RWPE1 (cell line): Measurements from ENCODE around the gene ACOT9.

Experiments used
- CTCF ChIA-PET: fragments of 350-600 bp; sonication (Branson Sonifier 250); formaldehyde crosslinking; extraction: SDS; loops from one replicate; lab custom pipeline; 2021; lab: Yijun Ruan, JAX
- POLR2A ChIA-PET: fragments of 400-600 bp; formaldehyde crosslinking; extraction: SDS; loops from one replicate; lab custom pipeline; 2020; ENCODE audit warnings: antibody characterized with exemption; ENCODE audit not compliant: low non-redundant PET; lab: Yijun Ruan, JAX
- DNase-seq: peaks from one replicate; pipeline ENCODE4 v3.0.0; 2012; ENCODE audit warnings: low spot score
- H3K27ac ChIP-seq: fragments of 450-650 bp; 2 replicates; pipeline ENCODE4 v1.5.1; 2017
- CTCF ChIP-seq: fragments of 450-650 bp; conservative IDR thresholded peaks from 2 replicates; pipeline ENCODE4 v1.5.1; 2017; ENCODE audit warnings: low read depth, mild to moderate bottlenecking

Gene ACOT9

GRCh38 chrX:23727206-23727605 is 15.9 kb downstream of the ACOT9 start:
- ChIA-PET CTCF (no interaction called here), POLR2A (no interaction called here)
- no peak for TF ChIP-seq CTCF

GRCh38 chrX:23726191-23726590 is 16.9 kb downstream of the ACOT9 start:
- no peak overlapping the region for H3K27ac ChIP-seq
- CTCF ChIA-PET: interaction anchor here (0.7 kb wide), 1 partner anchor 10 kb away, joined by 6 read pairs; no protein-coding TSS in a partner anchor
- POLR2A ChIA-PET: no interaction called here
- DNase-seq: no peak
- TF ChIP-seq CTCF: no peak

More at GRCh38 chrX:23727206-23727605, 15.9 kb downstream of the ACOT9 start:
- H3K27ac ChIP-seq: no peak overlapping the region
- no peak for DNase-seq

GRCh38 chrX:23720117-23720677 is 22.9 kb downstream of the ACOT9 start:
- no peak for TF ChIP-seq CTCF
- CTCF ChIA-PET: no interaction called here

GRCh38 chrX:23705235-23705634 is 37.8 kb downstream of the ACOT9 start:
- POLR2A ChIA-PET: no interaction called here
- no peak for TF ChIP-seq CTCF
- DNase-seq: no peak
- H3K27ac ChIP-seq: no peak overlapping the region
- CTCF ChIA-PET: no interaction called here

More at GRCh38 chrX:23720117-23720677, 22.9 kb downstream of the ACOT9 start:
- no peak overlapping the region for H3K27ac ChIP-seq
- POLR2A ChIA-PET: no interaction called here
- no peak for DNase-seq

DNA sequence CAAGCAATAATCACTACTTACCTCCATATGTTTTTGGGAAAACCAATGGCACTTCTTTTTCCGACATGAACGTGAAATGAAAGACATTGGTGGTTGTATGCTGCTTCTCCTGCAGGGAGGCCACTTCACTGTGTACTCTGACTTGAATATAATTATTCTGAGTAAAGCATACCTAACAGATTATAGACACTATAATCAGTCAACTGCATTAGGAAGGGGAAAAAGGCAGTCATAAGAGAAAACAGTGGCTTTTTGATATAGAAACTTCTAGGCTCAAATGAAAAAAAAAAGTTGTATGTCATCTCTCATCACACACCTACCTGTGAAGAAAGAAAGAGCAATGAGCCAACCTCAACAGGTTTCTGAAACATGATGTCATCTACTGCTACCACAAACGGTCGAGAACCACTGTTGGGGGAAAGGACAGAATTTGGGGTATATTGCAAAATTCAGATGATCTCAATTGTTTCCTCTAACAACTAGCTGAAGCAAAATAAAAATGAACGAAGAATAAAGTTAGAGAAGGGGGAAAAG is 38.3 kb downstream of the ACOT9 start:
- ChIA-PET CTCF (no interaction called here), POLR2A (no interaction called here)
- no peak for TF ChIP-seq CTCF
- no peak overlapping the region for H3K27ac ChIP-seq
- DNase-seq: no peak

DNA sequence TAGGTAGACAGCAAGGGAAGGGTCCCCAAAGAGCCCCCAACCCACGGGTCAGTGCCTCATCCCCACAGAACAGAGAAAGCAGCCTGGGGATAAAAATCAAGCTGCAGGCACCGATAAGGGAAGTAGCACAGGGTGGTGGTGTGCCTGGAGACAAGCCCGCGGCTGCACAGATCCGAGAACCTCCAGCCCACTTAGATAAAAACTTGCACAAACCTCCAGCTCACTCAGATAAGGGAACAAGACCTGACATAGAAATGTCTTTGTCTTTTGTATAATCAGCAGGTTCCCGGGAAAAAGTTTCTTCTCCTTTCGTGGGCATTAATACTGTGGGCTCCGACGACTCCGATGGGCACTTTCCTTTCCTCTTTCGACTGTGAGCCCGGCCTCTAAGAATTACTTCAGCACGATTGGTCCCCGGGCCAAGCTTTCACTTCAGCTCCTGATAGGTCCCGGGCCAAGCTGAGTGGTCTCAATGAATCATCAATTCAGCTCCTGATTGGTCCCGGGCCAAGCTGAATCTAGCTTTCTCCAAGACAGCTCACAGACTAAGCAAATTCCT is 43.4 kb downstream of the ACOT9 start:
- POLR2A ChIA-PET: no interaction called here
- no peak overlapping the region for H3K27ac ChIP-seq
- DNase-seq: no peak
- TF ChIP-seq CTCF: no peak
- CTCF ChIA-PET: interaction anchor here (0.5 to 0.6 kb wide), 2 partner anchors 315 to 544 kb away, joined by 4 read pairs; no protein-coding TSS in a partner anchor
